HG02852 (cell line): ENCODE measurements around the gene STAB1.

ENCODE experiments used
- ATAC-seq: cut with Tn5 transposase; IDR thresholded peaks from one replicate; pipeline ENCODE4 v1.9.1; 2021; ENCODE audit warnings: mild to moderate bottlenecking, moderate library complexity; ENCODE audit not compliant: unreplicated experiment

STAB1 gene

GRCh38 chr3:52503788-52504424, 8.8 kb downstream of the STAB1 start:
- no peak for ATAC-seq

DNA sequence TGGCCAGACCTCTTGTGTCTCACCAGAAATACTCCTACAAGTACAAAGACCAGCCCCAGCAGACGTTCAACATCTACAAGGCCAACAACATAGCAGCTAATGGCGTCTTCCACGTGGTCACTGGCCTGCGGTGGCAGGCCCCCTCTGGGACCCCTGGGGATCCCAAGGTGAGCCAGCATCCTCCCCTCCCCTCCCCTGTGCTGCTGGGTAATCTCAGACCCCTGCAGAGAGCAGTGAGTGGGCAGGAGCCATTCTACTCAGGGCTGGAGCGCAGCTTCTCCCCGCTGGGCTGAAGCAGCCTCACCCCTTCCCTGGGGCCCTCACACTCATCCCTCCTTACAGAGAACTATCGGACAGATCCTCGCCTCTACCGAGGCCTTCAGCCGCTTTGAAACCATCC, 9.8 kb downstream of the STAB1 start:
- ATAC-seq: no peak

- ATAC-seq: no peak
Observed at GRCh38 chr3:52506266-52506966, 11.3 kb downstream of the STAB1 start.

GRCh38 chr3:52507359-52507758, 12.2 kb downstream of the STAB1 start:
- ATAC-seq: no peak

- no peak for ATAC-seq
Observed at GRCh38 chr3:52509753-52510328, 14.7 kb downstream of the STAB1 start.

DNA sequence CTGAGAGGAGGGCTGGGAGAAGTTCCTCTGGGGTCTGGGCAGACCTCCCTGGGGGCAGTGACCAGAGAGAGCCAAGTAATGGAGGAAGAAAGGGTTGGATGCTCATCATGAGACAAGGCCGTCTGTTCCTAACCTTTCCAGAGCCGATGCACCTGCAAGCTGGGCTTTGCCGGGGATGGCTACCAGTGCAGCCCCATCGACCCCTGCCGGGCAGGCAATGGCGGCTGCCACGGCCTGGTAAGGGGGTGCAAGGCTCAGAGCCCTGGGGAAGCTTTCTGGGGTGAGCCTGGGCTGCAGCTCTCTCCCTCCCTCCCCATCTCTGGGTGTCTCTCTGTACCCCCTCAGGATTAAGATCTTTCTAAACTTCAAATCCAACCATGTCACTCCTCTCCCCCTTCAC, 16.4 kb downstream of the STAB1 start:
- ATAC-seq: no peak

- no peak for ATAC-seq
Observed at GRCh38 chr3:52512105-52512504, 17.0 kb downstream of the STAB1 start.

- ATAC-seq: no peak
Observed at GRCh38 chr3:52512727-52513126, 17.6 kb downstream of the STAB1 start.

- no peak for ATAC-seq
Observed at GRCh38 chr3:52513281-52513680, 18.1 kb downstream of the STAB1 start.

DNA sequence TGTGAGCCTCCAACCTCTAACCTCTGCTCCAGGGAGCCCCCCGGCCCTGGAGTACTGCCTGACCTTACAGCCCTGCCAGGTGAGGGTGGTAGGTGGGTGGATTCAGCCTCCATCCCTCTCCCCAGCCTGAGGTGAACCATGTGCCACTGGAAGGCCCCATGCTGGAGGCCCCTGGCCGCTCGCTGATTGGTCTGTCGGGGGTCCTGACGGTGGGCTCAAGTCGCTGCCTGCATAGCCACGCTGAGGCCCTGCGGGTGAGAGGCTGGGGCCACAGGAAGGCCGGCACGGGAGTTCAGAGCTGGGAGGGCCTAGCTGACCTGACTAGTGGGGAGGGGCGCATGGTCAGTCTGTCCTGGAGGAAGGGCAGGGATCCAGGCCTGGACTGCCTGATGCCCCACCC, 19.4 kb downstream of the STAB1 start:
- ATAC-seq: no peak

GRCh38 chr3:52515192-52515591, 20.1 kb downstream of the STAB1 start:
- no peak for ATAC-seq

- no peak for ATAC-seq
Observed at GRCh38 chr3:52516509-52517195, 21.5 kb downstream of the STAB1 start.

- ATAC-seq: no peak
Observed at GRCh38 chr3:52517796-52518722, 22.9 kb downstream of the STAB1 start.

DNA sequence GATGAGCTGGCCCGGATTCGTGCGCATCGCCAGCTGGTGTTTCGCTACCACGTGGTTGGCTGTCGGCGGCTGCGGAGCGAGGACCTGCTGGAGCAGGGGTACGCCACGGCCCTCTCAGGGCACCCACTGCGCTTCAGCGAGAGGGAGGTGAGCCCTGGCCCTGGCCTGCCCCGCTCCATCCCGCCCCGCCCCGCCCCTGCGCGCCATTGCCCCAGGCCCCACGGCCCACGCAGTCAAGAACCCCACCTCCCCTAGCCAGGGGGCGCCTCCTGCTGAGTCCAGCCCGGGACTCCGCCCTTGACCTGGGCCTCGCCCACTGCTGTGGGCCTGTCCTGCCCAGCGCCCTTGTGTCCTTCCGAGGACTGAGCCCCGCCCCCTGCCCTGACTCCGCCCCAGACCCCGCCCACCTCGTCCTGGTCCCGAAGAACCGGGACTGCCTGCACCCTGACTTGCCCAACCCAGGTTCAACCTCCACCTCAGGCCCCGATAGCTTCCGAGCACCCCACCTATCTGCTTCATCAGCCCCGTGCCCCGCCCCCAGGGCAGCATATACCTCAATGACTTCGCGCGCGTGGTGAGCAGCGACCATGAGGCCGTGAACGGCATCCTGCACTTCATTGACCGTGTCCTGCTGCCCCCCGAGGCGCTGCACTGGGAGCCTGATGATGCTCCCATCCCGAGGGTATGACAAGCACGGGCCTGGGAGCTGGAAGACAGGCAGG, 23.7 kb downstream of the STAB1 start:
- no peak for ATAC-seq

GRCh38 chr3:52519445-52520140, 24.5 kb downstream of the STAB1 start:
- no peak for ATAC-seq

DNA sequence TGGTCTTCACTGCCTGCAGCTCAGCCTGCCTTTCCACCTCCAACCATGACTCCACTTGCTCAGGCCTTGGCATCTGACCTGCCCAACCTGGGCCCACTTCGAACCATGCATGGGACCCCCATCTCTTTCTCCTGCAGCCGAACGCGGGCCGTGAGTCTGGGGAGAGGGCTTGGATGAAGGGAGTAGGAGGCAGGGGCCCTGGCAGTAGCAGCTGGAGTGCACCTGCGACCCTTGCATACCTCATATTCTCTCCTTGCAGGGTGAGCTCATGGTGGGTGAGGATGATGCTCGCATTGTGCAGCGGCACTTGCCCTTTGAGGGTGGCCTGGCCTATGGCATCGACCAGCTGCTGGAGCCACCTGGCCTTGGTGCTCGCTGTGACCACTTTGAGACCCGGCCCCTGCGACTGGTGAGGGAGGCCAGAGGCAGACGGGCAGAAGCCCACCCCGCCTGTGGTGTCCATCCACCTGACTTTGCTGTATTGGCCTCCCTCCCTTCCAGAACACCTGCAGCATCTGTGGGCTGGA, 25.1 kb downstream of the STAB1 start:
- no peak for ATAC-seq

DNA sequence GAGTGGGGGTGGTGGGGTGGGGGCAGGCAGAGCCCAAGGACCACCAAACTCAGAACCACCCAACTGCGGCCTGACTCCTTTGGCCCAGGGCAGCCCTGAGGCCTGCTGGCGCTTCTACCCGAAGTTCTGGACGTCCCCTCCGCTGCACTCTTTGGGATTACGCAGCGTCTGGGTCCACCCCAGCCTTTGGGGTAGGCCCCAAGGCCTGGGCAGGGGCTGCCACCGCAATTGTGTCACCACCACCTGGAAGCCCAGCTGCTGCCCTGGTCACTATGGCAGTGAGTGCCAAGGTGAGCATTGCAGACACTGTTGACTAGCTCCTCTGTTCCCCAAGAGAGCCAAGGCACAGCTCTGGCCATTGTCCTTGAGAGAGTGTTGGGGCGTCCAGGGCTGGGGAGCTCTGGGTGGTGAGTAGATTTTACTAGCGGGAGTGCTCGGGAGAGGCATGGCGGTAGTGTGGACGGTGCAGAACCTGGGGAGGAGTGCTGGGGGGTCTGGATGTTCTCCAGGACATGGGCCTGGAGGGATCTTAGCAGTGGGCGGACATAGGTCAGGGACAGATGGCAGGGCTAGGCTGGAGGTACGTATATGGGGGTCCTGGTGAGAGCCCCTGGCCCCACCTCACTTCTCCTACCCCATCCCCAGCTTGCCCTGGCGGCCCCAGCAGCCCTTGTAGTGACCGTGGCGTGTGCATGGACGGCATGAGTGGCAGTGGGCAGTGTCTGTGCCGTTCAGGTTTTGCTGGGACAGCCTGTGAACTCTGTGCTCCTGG, 25.8 kb downstream of the STAB1 start:
- no peak for ATAC-seq

DNA sequence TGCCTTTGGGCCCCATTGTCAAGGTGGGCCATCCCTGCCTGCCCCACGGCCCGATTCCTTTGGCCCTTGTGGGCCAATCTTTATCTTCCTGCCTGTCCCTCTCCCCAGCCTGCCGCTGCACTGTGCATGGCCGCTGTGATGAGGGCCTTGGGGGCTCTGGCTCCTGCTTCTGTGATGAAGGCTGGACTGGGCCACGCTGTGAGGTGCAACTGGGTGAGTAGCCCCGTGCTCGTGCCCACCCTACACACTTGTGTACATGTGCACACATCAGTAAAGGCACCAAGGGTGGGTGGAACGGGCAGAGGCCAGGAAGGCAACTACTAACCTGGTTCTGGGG, 26.3 kb downstream of the STAB1 start:
- ATAC-seq: no peak
